ENCODE measurements around the gene MEX3A. TPM values are rescaled to one million over a fixed set of nuclear protein-coding genes. Genes with fewer than 3 reads are reported as not detected.

The MEX3A gene
- total and polyA plus RNA-seq, 10 of the 15 experiments (the other 5 are each of a cell fraction or from before 2014, with no cell fraction given) = 0.11 to 5.1 (median 1.7) TPM

GRCh38 chr1:156129687-156130577 lies 47.7 kb upstream of the MEX3A start (continued):
- TF ChIP-seq E2F8 (IDR thresholded peaks at IDR 0.05; ENCODE audit: low read depth, partially characterized antibody) = no peak
- TF ChIP-seq ZNF24 (IDR thresholded peaks at IDR 0.05) = 0 out of 2 replicates have a peak, but pooled peaks have one; percentile 6
- peak; percentile 34; the same call in 1 of the 2 replicates for TF ChIP-seq IRF4 (IDR thresholded peaks at IDR 0.05; ENCODE audit: low read depth, low read length)
- TF ChIP-seq MAX (IDR thresholded peaks at IDR 0.05; ENCODE audit: low read depth, low read length) = no peak
- no peak for TF ChIP-seq ELK1 (IDR thresholded peaks at IDR 0.05; ENCODE audit: low read depth, low read length)
- no peak for TF ChIP-seq BACH1 (IDR thresholded peaks at IDR 0.05; ENCODE audit: borderline replicate concordance)
- TF ChIP-seq HDGF (IDR thresholded peaks at IDR 0.05) = peak; percentile 87; the same call in 1 of the 2 replicates
- no peak for TF ChIP-seq STAT1 (conservative IDR thresholded peaks at IDR 0.05)
- TF ChIP-seq ESRRA (IDR thresholded peaks at IDR 0.05; ENCODE audit: low read length) = no peak
- peak; percentile 99 for TF ChIP-seq SMC3 (IDR thresholded peaks at IDR 0.05; ENCODE audit: borderline replicate concordance, low read length)
- TF ChIP-seq BMI1 (IDR thresholded peaks at IDR 0.05; ENCODE audit: borderline replicate concordance) = no peak
- TF ChIP-seq KDM1A (IDR thresholded peaks at IDR 0.05; ENCODE audit: borderline replicate concordance) = no peak
- no peak for TF ChIP-seq CREM (IDR thresholded peaks at IDR 0.05; ENCODE audit: low read depth)
- no peak for TF ChIP-seq HSF1 (IDR thresholded peaks at IDR 0.05; ENCODE audit: low read depth, low read length)
- TF ChIP-seq YBX1 (IDR thresholded peaks at IDR 0.05) = no peak
- TF ChIP-seq CTCF (IDR thresholded peaks at IDR 0.05 in 2 of 3, conservative IDR thresholded peaks at IDR 0.05 in 1 of 3; ENCODE audit: control insufficient read depth in 2 of 3, extremely low read depth in 1 of 3, insufficient read depth in 1 of 3, low read depth in 3 of 3, low read length in 3 of 3) = peak; percentile 90 to 97 (median 96)
- no peak for TF ChIP-seq POLR2AphosphoS2 (IDR thresholded peaks at IDR 0.05; ENCODE audit: low read depth, low read length)
- TF ChIP-seq NRF1 (conservative IDR thresholded peaks at IDR 0.05; ENCODE audit: low read depth, low read length) = no peak
- no peak for TF ChIP-seq ZZZ3 (IDR thresholded peaks at IDR 0.05; ENCODE audit: control insufficient read depth, insufficient read length, low read depth)
- TF ChIP-seq RELB (IDR thresholded peaks at IDR 0.05; ENCODE audit: low read depth) = 0 out of 2 replicates have a peak, but pooled peaks have one; percentile 58

Data from GM12878 (cell line).